GM23338 (cell line): Measurements from ENCODE around the gene TFB2M. TPM values are rescaled to one million over a fixed set of nuclear protein-coding genes. Genes with fewer than 3 reads are reported as not detected.

Source experiments
- ATAC-seq: fragments of 200-7000 bp; cut with Tn5 transposase; 3 replicates; pipeline ENCODE4 v1.9.1; 2020
- DNase-seq: peaks from one replicate; pipeline ENCODE4 v3.0.0-alpha.2; 2015; ENCODE audit warnings: low spot score
- H2AFZ ChIP-seq: fragments of 200-600 bp; sonication (generic); 2 replicates; pipeline ENCODE4 v1.8.0; 2016; ENCODE audit warnings: antibody characterized with exemption, mild to moderate bottlenecking, moderate library complexity
- H3F3A ChIP-seq: fragments of 200-600 bp; sonication (generic); replicated peaks from 2 replicates; pipeline ENCODE4 v1.8.0; 2017; ENCODE audit warnings: antibody characterized with exemption, mixed run types, low read depth
- H3K27ac ChIP-seq: fragments of 200-600 bp; sonication (generic); 2 replicates; pipeline ENCODE4 v1.6.1; 2016; ENCODE audit warnings: low read depth
- H3K27me3 ChIP-seq: fragments of 200-600 bp; sonication (generic); 2 replicates; pipeline ENCODE4 v1.8.0; 2016; ENCODE audit warnings: mild to moderate bottlenecking, mixed run types, moderate library complexity; ENCODE audit not compliant: insufficient read depth
- H3K36me3 ChIP-seq: fragments of 200-600 bp; sonication (generic); 2 replicates; pipeline ENCODE4 v1.8.0; 2016; ENCODE audit warnings: mild to moderate bottlenecking; ENCODE audit not compliant: insufficient read depth
- H3K4me1 ChIP-seq: fragments of 200-600 bp; sonication (generic); 2 replicates; pipeline ENCODE4 v1.8.0; 2016; ENCODE audit warnings: mild to moderate bottlenecking, moderate library complexity; ENCODE audit not compliant: insufficient read depth
- H3K4me2 ChIP-seq: fragments of 200-600 bp; sonication (generic); 2 replicates; pipeline ENCODE4 v1.7.1; 2017; ENCODE audit warnings: mixed run types
- H3K4me3 ChIP-seq: fragments of 200-600 bp; sonication (generic); 2 replicates; pipeline ENCODE4 v1.6.1; 2016; ENCODE audit warnings: mixed run types
- H3K79me2 ChIP-seq: fragments of 200-600 bp; sonication (generic); replicated peaks from 2 replicates; pipeline ENCODE4 v1.8.0; 2017; ENCODE audit warnings: mild to moderate bottlenecking; ENCODE audit not compliant: insufficient read depth
- H3K9me2 ChIP-seq: fragments of 200-600 bp; sonication (generic); 2 replicates; pipeline ENCODE4 v1.8.0; 2017; ENCODE audit not compliant: insufficient read depth
- H4K20me1 ChIP-seq: fragments of 200-600 bp; sonication (generic); replicated peaks from 2 replicates; pipeline ENCODE4 v1.8.0; 2017; ENCODE audit warnings: mild to moderate bottlenecking; ENCODE audit not compliant: insufficient read depth
- H3K27ac Mint-ChIP-seq: 2 replicates; pipeline ENCODE4 v1.8.0; 2020; ENCODE audit warnings: inconsistent platforms, mild to moderate bottlenecking, moderate library complexity, mixed read lengths
- H3K27me3 Mint-ChIP-seq: 3 replicates; pipeline ENCODE4 v1.8.0; 2022; ENCODE audit warnings: low read depth, mild to moderate bottlenecking, moderate library complexity, mixed read lengths, inconsistent platforms; ENCODE audit not compliant: insufficient read depth, poor library complexity
- H3K36me3 Mint-ChIP-seq: 3 replicates; pipeline ENCODE4 v1.8.0; 2021; ENCODE audit warnings: low read depth, mild to moderate bottlenecking, inconsistent platforms, moderate library complexity, mixed read lengths
- H3K4me1 Mint-ChIP-seq: 3 replicates; pipeline ENCODE4 v1.8.0; 2020; ENCODE audit warnings: mild to moderate bottlenecking, inconsistent platforms, mixed read lengths
- H3K4me3 Mint-ChIP-seq: 3 replicates; pipeline ENCODE4 v1.8.0; 2021; ENCODE audit warnings: moderate library complexity, mild to moderate bottlenecking, inconsistent platforms, mixed read lengths
- H3K9me3 Mint-ChIP-seq: 3 replicates; pipeline ENCODE4 v1.8.0; 2020; ENCODE audit warnings: moderate library complexity, mild to moderate bottlenecking, inconsistent platforms, mixed read lengths
- EZH2phosphoT487 ChIP-seq: fragments of 200-600 bp; sonication (generic); IDR thresholded peaks from one replicate; pipeline ENCODE4 v1.8.1; 2018; ENCODE audit warnings: antibody characterized with exemption; ENCODE audit not compliant: unreplicated experiment
- NANOG ChIP-seq: IDR thresholded peaks from 2 replicates; pipeline ENCODE4 v1.6.1; 2016; ENCODE audit warnings: antibody characterized with exemption, borderline replicate concordance
- POLR2AphosphoS5 ChIP-seq: IDR thresholded peaks from 2 replicates; pipeline ENCODE4 v1.6.1; 2016; ENCODE audit warnings: antibody characterized with exemption, low read depth
- STAT1 ChIP-seq: IDR thresholded peaks from one replicate; pipeline ENCODE4 v1.6.1; 2016; ENCODE audit warnings: antibody characterized with exemption; ENCODE audit not compliant: unreplicated experiment
- ZNF114 ChIP-seq: fragments of 250-450 bp; sonication (Bioruptor Pico); IDR thresholded peaks from 2 replicates; pipeline ENCODE4 v1.5.0; 2020; ENCODE audit warnings: mild to moderate bottlenecking, moderate library complexity
- ZNF331 ChIP-seq: fragments of 250-450 bp; sonication (Bioruptor Pico); IDR thresholded peaks from 2 replicates; pipeline ENCODE4 v1.5.0; 2020; ENCODE audit warnings: low read depth, mild to moderate bottlenecking, moderate library complexity
- polyA plus RNA-seq: library from polyadenylated mRNA; unstranded; fragments of >200 nt; fragmentation: Nextera tagmentation; extraction: Ambion mirVana; gene quantifications from 2 replicates; pipeline ENCODE4 v1.2.1, GENCODE V29; 2016
- total RNA-seq: library from RNA; depleted of rRNA; stranded (reverse); fragments of >200 nt; shearing (Covaris generic); gene quantifications from 2 replicates; pipeline ENCODE4 v1.2.3, GENCODE V29; 2014
- TF ChIP-seq, protein P1 (sequence below): fragments of 250-450 bp; sonication (Bioruptor Pico); IDR thresholded peaks from 2 replicates; pipeline ENCODE4 v1.5.0; 2020; ENCODE audit warnings: mild to moderate bottlenecking, moderate library complexity
- TF ChIP-seq, protein P2 (sequence below): IDR thresholded peaks from 2 replicates; pipeline ENCODE4 v1.6.1; 2016; ENCODE audit warnings: antibody characterized with exemption
- TF ChIP-seq, protein P3 (sequence below): IDR thresholded peaks from one replicate; pipeline ENCODE4 v1.6.1; 2018; ENCODE audit warnings: antibody characterized with exemption; ENCODE audit not compliant: unreplicated experiment

Gene TFB2M
- total and polyA plus RNA-seq, 2 experiments from 2014 or later = 18.7 to 24.9 TPM

DNA sequence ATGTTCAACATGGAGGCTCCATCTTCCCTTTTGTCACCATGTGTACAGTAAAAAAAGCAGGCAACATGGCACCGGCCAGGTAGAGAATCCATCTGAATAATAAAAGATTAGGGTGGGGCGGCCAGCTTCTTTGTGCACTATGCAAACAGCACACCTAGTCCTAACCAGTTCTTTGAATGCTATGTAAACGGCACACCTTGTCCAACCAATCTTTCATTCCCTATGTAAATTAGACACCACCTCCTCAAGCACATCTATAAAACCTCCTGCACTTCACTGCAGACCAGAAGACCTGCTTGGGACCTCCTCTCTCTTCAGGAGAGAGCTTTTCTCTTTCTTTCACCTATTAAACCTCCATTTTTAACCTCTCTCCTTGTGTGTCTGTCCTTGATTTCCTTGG, 28.2 kb downstream of the TFB2M start (continued):
- TF ChIP-seq, protein P1, sequence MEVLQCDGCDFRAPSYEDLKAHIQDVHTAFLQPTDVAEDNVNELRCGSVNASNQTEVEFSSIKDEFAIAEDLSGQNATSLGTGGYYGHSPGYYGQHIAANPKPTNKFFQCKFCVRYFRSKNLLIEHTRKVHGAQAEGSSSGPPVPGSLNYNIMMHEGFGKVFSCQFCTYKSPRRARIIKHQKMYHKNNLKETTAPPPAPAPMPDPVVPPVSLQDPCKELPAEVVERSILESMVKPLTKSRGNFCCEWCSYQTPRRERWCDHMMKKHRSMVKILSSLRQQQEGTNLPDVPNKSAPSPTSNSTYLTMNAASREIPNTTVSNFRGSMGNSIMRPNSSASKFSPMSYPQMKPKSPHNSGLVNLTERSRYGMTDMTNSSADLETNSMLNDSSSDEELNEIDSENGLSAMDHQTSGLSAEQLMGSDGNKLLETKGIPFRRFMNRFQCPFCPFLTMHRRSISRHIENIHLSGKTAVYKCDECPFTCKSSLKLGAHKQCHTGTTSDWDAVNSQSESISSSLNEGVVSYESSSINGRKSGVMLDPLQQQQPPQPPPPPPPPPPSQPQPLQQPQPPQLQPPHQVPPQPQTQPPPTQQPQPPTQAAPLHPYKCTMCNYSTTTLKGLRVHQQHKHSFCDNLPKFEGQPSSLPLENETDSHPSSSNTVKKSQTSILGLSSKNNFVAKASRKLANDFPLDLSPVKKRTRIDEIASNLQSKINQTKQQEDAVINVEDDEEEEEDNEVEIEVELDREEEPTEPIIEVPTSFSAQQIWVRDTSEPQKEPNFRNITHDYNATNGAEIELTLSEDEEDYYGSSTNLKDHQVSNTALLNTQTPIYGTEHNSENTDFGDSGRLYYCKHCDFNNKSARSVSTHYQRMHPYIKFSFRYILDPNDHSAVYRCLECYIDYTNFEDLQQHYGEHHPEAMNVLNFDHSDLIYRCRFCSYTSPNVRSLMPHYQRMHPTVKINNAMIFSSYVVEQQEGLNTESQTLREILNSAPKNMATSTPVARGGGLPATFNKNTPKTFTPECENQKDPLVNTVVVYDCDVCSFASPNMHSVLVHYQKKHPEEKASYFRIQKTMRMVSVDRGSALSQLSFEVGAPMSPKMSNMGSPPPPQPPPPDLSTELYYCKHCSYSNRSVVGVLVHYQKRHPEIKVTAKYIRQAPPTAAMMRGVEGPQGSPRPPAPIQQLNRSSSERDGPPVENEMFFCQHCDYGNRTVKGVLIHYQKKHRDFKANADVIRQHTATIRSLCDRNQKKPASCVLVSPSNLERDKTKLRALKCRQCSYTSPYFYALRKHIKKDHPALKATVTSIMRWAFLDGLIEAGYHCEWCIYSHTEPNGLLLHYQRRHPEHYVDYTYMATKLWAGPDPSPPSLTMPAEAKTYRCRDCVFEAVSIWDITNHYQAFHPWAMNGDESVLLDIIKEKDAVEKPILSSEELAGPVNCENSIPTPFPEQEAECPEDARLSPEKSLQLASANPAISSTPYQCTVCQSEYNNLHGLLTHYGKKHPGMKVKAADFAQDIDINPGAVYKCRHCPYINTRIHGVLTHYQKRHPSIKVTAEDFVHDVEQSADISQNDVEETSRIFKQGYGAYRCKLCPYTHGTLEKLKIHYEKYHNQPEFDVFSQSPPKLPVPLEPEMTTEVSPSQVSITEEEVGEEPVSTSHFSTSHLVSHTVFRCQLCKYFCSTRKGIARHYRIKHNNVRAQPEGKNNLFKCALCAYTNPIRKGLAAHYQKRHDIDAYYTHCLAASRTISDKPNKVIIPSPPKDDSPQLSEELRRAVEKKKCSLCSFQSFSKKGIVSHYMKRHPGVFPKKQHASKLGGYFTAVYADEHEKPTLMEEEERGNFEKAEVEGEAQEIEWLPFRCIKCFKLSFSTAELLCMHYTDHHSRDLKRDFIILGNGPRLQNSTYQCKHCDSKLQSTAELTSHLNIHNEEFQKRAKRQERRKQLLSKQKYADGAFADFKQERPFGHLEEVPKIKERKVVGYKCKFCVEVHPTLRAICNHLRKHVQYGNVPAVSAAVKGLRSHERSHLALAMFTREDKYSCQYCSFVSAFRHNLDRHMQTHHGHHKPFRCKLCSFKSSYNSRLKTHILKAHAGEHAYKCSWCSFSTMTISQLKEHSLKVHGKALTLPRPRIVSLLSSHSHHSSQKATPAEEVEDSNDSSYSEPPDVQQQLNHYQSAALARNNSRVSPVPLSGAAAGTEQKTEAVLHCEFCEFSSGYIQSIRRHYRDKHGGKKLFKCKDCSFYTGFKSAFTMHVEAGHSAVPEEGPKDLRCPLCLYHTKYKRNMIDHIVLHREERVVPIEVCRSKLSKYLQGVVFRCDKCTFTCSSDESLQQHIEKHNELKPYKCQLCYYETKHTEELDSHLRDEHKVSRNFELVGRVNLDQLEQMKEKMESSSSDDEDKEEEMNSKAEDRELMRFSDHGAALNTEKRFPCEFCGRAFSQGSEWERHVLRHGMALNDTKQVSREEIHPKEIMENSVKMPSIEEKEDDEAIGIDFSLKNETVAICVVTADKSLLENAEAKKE (CRISPR knock-in tag) = no peak
- TF ChIP-seq EZH2phosphoT487 (no peak), STAT1 (no peak), ZNF331 (CRISPR knock-in tag) (no peak), NANOG (no peak)

DNA sequence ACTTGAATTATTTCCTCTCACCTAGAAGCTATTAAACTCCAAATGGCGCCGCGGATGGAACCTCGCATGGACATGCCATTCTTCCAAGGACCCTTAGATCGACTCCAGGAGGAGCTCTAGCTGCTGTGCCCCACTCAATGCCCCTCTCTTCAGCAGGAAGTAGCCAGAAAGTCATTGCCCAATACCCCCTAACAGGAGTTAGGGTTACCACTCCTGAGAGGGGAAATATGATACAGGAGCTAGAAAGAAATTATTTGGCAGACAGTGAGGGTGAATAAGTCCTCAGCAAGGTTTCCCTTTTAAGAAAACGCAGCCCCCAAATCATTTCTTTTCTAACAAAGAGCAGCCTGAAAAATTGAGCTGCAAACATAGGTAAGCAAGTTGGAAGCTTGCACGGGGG, 28.6 kb downstream of the TFB2M start:
- Histone ChIP-seq H3K27ac (no peak overlapping the region), H3K4me3 (no peak overlapping the region), H3K36me3 (peaks cover 4% of the 10 kb centered on the region), H3K27me3 (no peaks in the 10 kb centered on the region), H3K4me2 (no peak overlapping the region), H3K4me1 (0 out of 2 replicates have a peak, but pooled peaks cover 7% of the 10 kb centered on the region), H4K20me1 (no peaks in the 10 kb centered on the region), H3F3A (no peaks in the 10 kb centered on the region), H3K9me2 (no peaks in the 10 kb centered on the region), H3K79me2 (no peaks in the 10 kb centered on the region), H2AFZ (no peak overlapping the region)
- no peak overlapping the region for H3K4me3 Mint-ChIP-seq
- DNase-seq (no peak), ATAC-seq (no peak)
- H3K27ac Mint-ChIP-seq = no peak overlapping the region
- peaks cover 4% of the 10 kb centered on the region for H3K9me3 Mint-ChIP-seq
- peaks cover 3% of the 10 kb centered on the region; the same call in 2 of the 3 replicates for H3K4me1 Mint-ChIP-seq
- H3K36me3 Mint-ChIP-seq = peaks cover 11% of the 10 kb centered on the region
- peaks cover 3% of the 10 kb centered on the region for H3K27me3 Mint-ChIP-seq
- TF ChIP-seq, protein P2, sequence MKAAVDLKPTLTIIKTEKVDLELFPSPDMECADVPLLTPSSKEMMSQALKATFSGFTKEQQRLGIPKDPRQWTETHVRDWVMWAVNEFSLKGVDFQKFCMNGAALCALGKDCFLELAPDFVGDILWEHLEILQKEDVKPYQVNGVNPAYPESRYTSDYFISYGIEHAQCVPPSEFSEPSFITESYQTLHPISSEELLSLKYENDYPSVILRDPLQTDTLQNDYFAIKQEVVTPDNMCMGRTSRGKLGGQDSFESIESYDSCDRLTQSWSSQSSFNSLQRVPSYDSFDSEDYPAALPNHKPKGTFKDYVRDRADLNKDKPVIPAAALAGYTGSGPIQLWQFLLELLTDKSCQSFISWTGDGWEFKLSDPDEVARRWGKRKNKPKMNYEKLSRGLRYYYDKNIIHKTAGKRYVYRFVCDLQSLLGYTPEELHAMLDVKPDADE = no peak
- TF ChIP-seq STAT1 (no peak), POLR2AphosphoS5 (no peak), EZH2phosphoT487 (no peak), ZNF331 (CRISPR knock-in tag) (no peak), NANOG (no peak), ZNF114 (no peak)
- TF ChIP-seq, protein P3, sequence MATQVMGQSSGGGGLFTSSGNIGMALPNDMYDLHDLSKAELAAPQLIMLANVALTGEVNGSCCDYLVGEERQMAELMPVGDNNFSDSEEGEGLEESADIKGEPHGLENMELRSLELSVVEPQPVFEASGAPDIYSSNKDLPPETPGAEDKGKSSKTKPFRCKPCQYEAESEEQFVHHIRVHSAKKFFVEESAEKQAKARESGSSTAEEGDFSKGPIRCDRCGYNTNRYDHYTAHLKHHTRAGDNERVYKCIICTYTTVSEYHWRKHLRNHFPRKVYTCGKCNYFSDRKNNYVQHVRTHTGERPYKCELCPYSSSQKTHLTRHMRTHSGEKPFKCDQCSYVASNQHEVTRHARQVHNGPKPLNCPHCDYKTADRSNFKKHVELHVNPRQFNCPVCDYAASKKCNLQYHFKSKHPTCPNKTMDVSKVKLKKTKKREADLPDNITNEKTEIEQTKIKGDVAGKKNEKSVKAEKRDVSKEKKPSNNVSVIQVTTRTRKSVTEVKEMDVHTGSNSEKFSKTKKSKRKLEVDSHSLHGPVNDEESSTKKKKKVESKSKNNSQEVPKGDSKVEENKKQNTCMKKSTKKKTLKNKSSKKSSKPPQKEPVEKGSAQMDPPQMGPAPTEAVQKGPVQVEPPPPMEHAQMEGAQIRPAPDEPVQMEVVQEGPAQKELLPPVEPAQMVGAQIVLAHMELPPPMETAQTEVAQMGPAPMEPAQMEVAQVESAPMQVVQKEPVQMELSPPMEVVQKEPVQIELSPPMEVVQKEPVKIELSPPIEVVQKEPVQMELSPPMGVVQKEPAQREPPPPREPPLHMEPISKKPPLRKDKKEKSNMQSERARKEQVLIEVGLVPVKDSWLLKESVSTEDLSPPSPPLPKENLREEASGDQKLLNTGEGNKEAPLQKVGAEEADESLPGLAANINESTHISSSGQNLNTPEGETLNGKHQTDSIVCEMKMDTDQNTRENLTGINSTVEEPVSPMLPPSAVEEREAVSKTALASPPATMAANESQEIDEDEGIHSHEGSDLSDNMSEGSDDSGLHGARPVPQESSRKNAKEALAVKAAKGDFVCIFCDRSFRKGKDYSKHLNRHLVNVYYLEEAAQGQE = no peak
